Measurements from ENCODE around the gene TTLL3. TPM values are rescaled to one million over a fixed set of nuclear protein-coding genes. Genes with fewer than 3 reads are reported as not detected.

TTLL3 gene
- total and polyA plus RNA-seq, 2 donors (not counting 3 experiments of a cell fraction or from before 2014, with no cell fraction given), result 43.5 to 65.2 TPM

GRCh38 chr3:9843715-9844438, 33.8 kb downstream of the TTLL3 start, which contains the start of gene RPUSD3:
Gene RPUSD3 (minus strand): TSS chr3:9844008. CDS start chr3:9843990, 18 bp downstream.
- intact Hi-C loops (cut with micrococcal nuclease), result loop anchor here (1.0 to 5.0 kb wide), 4 partner anchors 73 to 478 kb away; partner anchors contain the start of genes CRELD1, IL17RC and SEC13
- CTCF ChIA-PET, result interaction anchor here (0.7 to 5.2 kb wide), 5 partner anchors 40 to 478 kb away, joined by 3 to 35 read pairs (median 4); no protein-coding TSS in a partner anchor

More at GRCh38 chr3:9843715-9844438, 33.8 kb downstream of the TTLL3 start, which contains the start of gene RPUSD3:
- Histone ChIP-seq H3K27me3 (ENCODE audit: control insufficient read depth in 2 of 2, insufficient read depth in 2 of 2, low read length in 2 of 2) (no peaks in the 10 kb centered on the region), H4K20me1 (replicated peaks; ENCODE audit: control insufficient read depth, extremely low read depth, insufficient read depth, low read length) (no peaks in the 10 kb centered on the region), H3K79me2 (ENCODE audit: control insufficient read depth, insufficient read depth, low read length) (peaks cover 3% of the 10 kb centered on the region), H3K4me2 (ENCODE audit: insufficient read depth, low read length) (peak within 1 kb of the TSS; percentile 65), H3K9ac (replicated peaks; ENCODE audit: extremely low read depth, insufficient read depth, low read length) (peak within 1 kb of the TSS; percentile 66), H3K4me1 (ENCODE audit: control insufficient read depth, extremely low read depth, insufficient read depth, low read length) (peaks cover 14% of the 10 kb centered on the region), H3K9me3 (replicated peaks; ENCODE audit: control insufficient read depth, insufficient read depth, low read length) (no peaks in the 10 kb centered on the region), H3K4me3 (replicated peaks in 1 of 3; ENCODE audit: insufficient read depth in 1 of 3, low read depth in 1 of 3, low read length in 3 of 3) (peak within 1 kb of the TSS; percentile 64 to 80 (median 77)), H3K36me3 (ENCODE audit: control insufficient read depth in 2 of 2, extremely low read depth in 1 of 2, insufficient read depth in 2 of 2, low read length in 2 of 2) (peaks cover 4% of the 10 kb centered on the region in 2 experiments), H2AFZ (ENCODE audit: low read depth, low read length) (peak within 1 kb of the TSS; percentile 87), H3K9me1 (replicated peaks; ENCODE audit: control insufficient read depth, extremely low read depth, insufficient read depth, low read length) (no peaks in the 10 kb centered on the region), H3K27ac (ENCODE audit: insufficient read depth, low read depth, low read length) (peak within 1 kb of the TSS; percentile 11)
- TSS peak; percentile 63 for BruUV-seq (replicated peaks)
- POLR2A ChIA-PET, result no interaction called here
- no peak for TF ChIP-seq FOS (IDR thresholded peaks at IDR 0.05; ENCODE audit: borderline replicate concordance, insufficient read depth, low read length)
- TF ChIP-seq JUN (IDR thresholded peaks at IDR 0.05; ENCODE audit: borderline replicate concordance, insufficient read depth, insufficient read length, low read depth), result no peak
- no peak for TF ChIP-seq EZH2 (IDR thresholded peaks at IDR 0.05; ENCODE audit: borderline replicate concordance, low read depth, low read length, severe bottlenecking)
- no peak for TF ChIP-seq MYC (IDR thresholded peaks at IDR 0.05; ENCODE audit: low read depth, low read length)
- peak; percentile 80 for TF ChIP-seq POLR2AphosphoS5 (IDR thresholded peaks at IDR 0.05; ENCODE audit: insufficient read depth, low read depth, low read length)
- peak; percentile 77 for TF ChIP-seq POLR2A (IDR thresholded peaks at IDR 0.05; ENCODE audit: low read depth, low read length)
- no peak for TF ChIP-seq CTCF (IDR thresholded peaks at IDR 0.05; ENCODE audit: extremely low read depth in 1 of 2, insufficient read depth in 1 of 2, low read depth in 1 of 2, low read length in 2 of 2)
- peak; percentile 27 for TF ChIP-seq GATA2 (IDR thresholded peaks at IDR 0.05; ENCODE audit: insufficient read depth, insufficient read length, low read depth, low read length)
- TF ChIP-seq MAX (IDR thresholded peaks at IDR 0.05; ENCODE audit: insufficient read depth, insufficient read length), result peak; percentile 4
- peak; percentile 97 for FAIRE-seq
- DNase-seq (ENCODE audit: low read depth, low spot score), result peak; percentile 96
- dilution Hi-C loops (cut with MboI; ENCODE audit: extremely low pct_ligation_motif_present, low sequenced_read_pairs), result no loop called here

Data from endothelial cell of umbilical vein (primary cell).